NT2/D1 (cell line): ENCODE results near the gene PDS5B.

Source experiments
- SUZ12 ChIP-seq: IDR thresholded peaks from 2 replicates; pipeline ENCODE4 v1.6.1; 2011; ENCODE audit not compliant: insufficient read length, insufficient read depth; ENCODE audit errors: extremely low read depth
- YY1 ChIP-seq: IDR thresholded peaks from 2 replicates; pipeline ENCODE4 v1.6.1; 2011; ENCODE audit not compliant: insufficient read length, insufficient read depth
- ZNF274 ChIP-seq: IDR thresholded peaks from 2 replicates; pipeline ENCODE4 v1.6.1; 2011; ENCODE audit warnings: mild to moderate bottlenecking, low read depth, low read length

DNA sequence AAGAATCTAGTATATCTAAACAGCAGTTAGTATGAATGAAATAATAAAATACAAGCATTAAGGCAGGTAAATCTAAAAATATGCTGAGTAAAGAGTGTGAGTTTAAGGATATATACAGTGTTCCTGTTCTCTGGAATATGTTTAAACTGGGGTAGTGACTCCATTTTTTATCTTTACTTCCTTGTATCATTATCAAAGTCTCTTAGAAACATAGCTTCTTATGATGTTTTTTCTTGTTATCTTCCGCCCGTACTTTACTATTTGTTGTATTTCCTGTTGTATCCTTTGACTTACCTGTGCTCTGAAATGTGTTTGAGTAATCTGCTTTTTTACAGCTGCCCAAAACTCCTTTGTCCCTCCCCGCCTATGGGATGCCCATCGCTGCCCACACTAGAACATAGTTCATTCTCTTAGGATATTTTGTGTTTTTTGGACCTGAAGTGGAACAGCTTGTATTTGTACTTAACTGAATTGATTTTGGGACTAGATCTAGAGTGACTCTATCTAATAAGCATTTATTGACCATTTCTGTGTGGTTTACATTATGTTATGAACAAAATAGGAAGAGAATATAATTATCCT is 80.8 kb downstream of the PDS5B start:
- no peak for TF ChIP-seq ZNF274
- TF ChIP-seq YY1 = no peak
- TF ChIP-seq SUZ12 = no peak
